HG02678 (cell line): ENCODE data around the gene RABGAP1L.
"Not testable (repeated sequence)": the region's sequence is repeated elsewhere in the genome, so short reads cannot be mapped to it uniquely, and the experiment has no call there.

ENCODE experiments used
- ATAC-seq: cut with Tn5 transposase; IDR thresholded peaks from one replicate; pipeline ENCODE4 v1.9.1; 2021; ENCODE audit warnings: mild to moderate bottlenecking, moderate library complexity; ENCODE audit not compliant: unreplicated experiment

The RABGAP1L gene

DNA sequence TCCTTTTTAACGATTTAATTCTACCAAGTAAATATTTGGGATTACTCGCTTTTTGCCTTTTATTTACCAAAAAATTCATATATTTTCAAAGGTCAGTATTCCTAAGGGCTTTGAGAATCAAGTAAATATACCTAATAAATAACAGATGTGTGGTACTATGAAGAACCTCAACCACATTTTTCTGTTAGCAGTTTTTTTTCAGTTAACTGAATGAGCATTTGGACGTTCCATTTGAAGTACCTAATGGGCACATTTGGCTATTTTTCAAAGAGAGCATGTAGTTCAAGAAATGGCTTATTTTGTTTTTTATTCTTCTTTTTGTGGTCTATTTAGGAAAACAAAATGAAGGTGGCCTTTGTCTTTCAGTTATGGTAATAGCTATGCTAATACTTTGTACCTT is 541.5 kb downstream of the RABGAP1L start:
- ATAC-seq, result no peak

- ATAC-seq, result no peak
These were observed 542.2 kb downstream of the RABGAP1L start for GRCh38 chr1:174701565-174701964.

DNA sequence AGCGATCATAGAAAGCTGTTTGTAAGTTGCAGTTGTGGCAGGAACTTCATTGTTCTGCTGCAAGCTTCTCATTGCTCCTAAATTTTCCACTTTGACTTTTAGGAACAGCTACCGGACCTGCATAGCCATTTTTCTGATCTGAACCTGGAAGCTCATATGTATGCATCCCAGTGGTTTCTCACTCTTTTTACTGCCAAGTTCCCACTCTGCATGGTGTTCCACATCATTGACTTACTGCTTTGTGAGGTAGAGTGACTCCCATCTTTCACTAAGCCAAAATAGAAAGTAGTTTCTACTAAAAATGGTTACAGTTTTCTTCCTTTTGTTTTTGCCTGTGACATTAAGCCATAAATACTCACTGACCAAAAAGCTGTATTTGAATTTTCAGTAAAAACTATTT is 542.7 kb downstream of the RABGAP1L start:
- ATAC-seq, result no peak

DNA sequence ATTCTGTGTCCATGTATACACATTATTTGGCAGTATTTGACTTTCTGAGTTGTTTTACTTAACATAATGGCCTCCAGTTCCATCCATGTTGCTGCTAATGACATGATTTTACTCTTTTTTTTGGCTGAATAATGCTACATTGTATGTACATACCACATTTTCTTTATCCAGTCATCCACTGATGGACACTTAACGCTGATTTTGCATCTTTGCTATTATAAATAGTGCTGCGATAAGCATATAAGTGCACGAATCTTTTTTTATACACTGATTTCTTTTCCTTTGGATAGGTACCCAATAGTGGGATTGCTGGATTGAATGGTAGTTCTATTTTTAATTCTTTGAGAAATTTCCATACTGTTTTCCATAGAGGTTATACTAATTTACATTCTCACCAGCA is 544.0 kb downstream of the RABGAP1L start:
- no peak for ATAC-seq

GRCh38 chr1:174704300-174704699 is 545.0 kb downstream of the RABGAP1L start:
- ATAC-seq, result no peak

GRCh38 chr1:174710868-174711845 is 551.8 kb downstream of the RABGAP1L start:
- ATAC-seq, result no peak

DNA sequence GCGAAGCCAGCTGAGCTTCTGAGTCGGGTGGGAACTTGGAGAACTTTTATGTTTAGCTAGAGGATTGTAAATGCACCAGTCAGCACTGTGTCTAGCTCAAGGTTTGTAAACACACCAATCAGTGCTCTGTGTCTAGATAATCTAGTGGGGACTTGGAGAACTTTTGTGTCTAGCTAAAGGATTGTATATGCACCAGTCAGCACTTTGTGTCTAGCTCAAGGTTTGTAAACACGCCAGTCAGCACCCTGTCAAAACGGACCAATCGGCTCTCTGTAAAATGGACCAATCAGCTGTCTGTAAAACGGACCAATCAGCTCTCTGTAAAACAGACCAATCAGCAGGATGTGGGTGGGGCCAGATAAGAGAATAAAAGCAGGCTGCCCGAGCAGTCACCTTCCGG is 552.5 kb downstream of the RABGAP1L start:
- ATAC-seq, result not testable (repeated sequence)

- no peak for ATAC-seq
These were observed 553.2 kb downstream of the RABGAP1L start for GRCh38 chr1:174712541-174712940.

GRCh38 chr1:174713796-174714195 is 554.5 kb downstream of the RABGAP1L start:
- no peak for ATAC-seq

DNA sequence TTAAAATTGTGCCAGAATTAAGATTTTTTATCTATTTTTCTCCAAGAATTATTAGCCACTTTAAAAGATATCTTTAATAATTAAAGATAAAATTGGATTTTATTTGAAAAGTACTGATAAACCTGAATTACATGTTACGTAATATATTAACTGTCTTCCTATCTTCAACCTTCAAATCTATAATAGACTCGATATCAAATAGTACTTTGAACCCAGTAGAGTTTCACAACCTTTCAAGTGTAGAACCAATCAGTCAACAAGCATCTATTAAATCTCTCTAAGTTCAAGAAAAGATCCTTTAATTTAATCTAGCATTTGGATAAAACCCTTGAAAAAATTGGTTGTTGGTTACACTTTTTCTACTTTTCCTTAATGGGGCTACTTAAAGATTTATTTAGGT is 559.9 kb downstream of the RABGAP1L start:
- no peak for ATAC-seq

DNA sequence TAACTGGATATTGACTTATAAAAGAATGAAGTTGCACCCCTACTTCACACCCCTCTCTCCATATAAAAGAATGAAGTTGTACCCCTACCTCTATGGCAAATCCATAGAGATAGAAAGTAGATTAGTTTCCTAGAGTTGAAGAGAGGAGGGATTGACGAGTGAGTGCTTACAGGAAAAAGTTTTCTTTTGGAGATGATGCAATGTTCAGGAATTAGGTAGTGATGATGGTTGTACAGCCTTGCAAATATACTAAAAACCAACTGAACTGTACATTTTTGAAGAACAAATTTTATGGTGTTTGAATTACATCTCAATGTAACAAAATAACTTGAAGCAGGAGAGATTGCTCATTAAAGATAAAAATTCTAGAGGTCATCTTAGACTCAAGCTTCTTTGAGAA is 561.3 kb downstream of the RABGAP1L start:
- ATAC-seq, result no peak

GRCh38 chr1:174721246-174721645 is 561.9 kb downstream of the RABGAP1L start:
- no peak for ATAC-seq

GRCh38 chr1:174723816-174724215 is 564.5 kb downstream of the RABGAP1L start:
- ATAC-seq, result no peak

DNA sequence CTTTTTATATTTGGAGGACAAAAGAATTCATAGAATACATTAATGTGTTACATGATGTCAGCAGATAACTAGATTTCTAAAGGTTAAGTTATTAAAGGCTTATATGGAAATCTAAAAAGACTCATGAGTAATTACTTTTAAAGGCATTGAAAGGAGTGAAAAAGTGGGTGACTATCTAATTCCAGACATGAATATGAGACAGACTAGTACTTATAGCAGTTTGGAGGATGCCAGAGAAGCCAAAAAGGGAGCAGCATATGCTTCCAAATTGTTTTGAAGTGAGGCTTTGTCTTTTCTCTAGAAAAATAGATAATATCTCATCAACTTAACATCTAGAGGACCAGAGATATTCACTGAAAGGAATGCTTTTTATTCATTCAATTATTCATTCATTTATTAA is 564.9 kb downstream of the RABGAP1L start:
- no peak for ATAC-seq

- ATAC-seq, result no peak
These were observed 567.0 kb downstream of the RABGAP1L start for GRCh38 chr1:174726167-174726879.

DNA sequence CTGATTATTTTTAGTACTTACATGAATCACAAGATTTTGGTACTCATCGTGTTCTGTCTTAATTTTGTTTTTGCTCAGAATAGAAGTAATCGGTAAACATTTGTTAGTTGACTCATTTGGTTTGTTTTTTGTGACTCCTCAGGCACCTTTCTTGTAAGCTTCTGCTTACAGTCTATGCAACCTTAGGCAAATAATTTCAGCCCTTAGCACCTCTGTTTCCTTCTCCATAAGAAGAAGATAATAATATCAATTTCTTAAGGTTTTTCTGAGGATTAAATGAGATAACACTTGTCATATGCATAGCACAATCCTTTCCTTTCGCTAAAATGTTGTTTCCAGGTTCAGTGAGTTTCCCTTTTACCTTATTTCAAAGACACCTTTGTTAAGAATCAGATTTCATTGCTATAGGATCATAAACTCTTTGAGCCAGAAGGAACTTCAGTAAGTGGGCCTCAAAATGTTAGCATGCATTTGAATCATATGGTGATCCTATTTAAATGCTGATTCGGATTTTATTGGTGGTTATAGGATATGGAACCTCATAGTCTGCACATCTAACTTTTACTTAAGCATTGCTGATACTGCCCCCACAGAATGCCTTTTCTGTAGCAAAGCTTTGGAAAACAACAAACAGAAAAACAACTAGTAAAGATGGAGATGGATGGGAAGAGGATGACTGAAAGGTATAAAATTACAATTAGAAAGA is 567.7 kb downstream of the RABGAP1L start:
- no peak for ATAC-seq

DNA sequence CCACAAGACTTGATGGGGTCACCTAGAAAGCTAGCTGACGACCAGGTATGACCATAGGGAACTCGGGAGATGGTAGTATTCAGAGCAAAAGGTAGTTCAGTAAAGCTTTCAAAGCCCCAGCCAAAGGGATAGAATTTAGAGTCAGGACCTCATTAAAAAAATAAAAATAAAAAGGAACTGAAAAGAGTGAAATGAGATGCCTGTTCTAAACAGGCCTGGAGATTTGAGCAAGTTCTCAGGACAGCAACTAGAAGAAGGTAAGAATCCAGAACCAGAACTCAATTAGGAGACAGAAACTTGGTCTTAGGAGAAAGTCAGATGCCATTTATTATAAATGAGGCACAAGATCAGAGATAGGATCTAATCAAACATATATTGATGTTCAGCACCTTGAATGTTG is 575.0 kb downstream of the RABGAP1L start:
- no peak for ATAC-seq

GRCh38 chr1:174736831-174737230 is 577.5 kb downstream of the RABGAP1L start:
- ATAC-seq, result no peak

DNA sequence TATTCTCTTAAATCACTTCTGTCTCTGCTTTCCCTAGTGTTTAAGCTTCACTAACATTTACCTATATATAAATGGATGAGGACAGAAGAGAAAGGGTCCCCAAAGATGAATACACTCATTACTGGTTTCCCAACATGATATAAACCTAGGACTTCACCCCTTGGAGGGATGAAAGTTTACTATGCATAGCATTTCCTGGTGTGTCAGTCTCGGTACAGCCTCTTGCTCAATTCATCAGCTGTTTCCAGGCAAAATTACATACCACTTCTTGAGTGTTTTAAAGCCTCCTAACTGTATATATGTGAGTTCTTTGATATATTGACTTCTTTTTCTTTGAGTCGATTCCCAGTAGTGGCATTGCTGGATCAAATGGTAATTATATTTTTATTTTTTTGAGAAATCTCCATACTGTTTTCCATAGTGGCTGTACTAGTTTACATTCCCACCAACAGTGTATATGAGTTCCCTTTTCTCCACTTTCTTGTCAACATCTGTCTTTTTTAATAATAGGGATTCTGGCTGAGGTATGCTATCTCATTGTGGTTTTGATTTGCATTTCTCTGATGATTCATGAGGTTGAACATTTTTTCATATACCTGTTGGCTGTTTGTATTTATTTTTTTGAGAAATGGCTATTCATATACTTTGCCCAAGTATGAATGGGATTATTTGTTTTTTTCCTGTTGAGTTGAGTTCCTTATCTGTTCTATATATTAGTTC is 581.1 kb downstream of the RABGAP1L start:
- no peak for ATAC-seq

GRCh38 chr1:174742805-174743653 is 583.7 kb downstream of the RABGAP1L start:
- ATAC-seq, result no peak
